Mesendoderm (in vitro differentiated cells): ENCODE data around the gene ARHGDIA.

Source experiments
- DNase-seq: peaks from one replicate; pipeline ENCODE4 v3.0.0; 2013
- H2AK5ac ChIP-seq: 2 replicates; pipeline ENCODE4 v1.6.1; 2013; ENCODE audit warnings: low read length, inconsistent platforms
- H2BK120ac ChIP-seq: 2 replicates; pipeline ENCODE4 v1.6.1; 2013; ENCODE audit warnings: low read depth, mild to moderate bottlenecking, low read length, moderate library complexity, mixed read lengths
- H2BK15ac ChIP-seq: replicated peaks from 2 replicates; pipeline ENCODE4 v1.6.1; 2013; ENCODE audit warnings: low read depth, mild to moderate bottlenecking, moderate library complexity
- H2BK5ac ChIP-seq: 2 replicates; pipeline ENCODE4 v1.6.1; 2013; ENCODE audit warnings: low read length, inconsistent platforms
- H3K18ac ChIP-seq: 2 replicates; pipeline ENCODE4 v1.6.1; 2013; ENCODE audit warnings: mild to moderate bottlenecking, low read length, mixed read lengths
- H3K23ac ChIP-seq: one replicate; pipeline ENCODE4 v1.6.1; 2013; ENCODE audit warnings: low read length
- H3K27ac ChIP-seq: 2 replicates; pipeline ENCODE4 v1.5.1; 2013; ENCODE audit warnings: low read depth, mild to moderate bottlenecking, inconsistent platforms, low read length, moderate library complexity
- H3K27me3 ChIP-seq: 2 replicates; pipeline ENCODE4 v1.6.1; 2013; ENCODE audit warnings: low read length, control low read depth, mild to moderate bottlenecking, inconsistent platforms; ENCODE audit not compliant: insufficient read depth, poor library complexity
- H3K36me3 ChIP-seq: 2 replicates; pipeline ENCODE4 v1.6.1; 2013; ENCODE audit warnings: low read length, inconsistent platforms; ENCODE audit not compliant: control insufficient read depth, insufficient read depth
- H3K4ac ChIP-seq: one replicate; pipeline ENCODE4 v1.6.1; 2013; ENCODE audit warnings: low read depth, mild to moderate bottlenecking, low read length, moderate library complexity
- H3K4me1 ChIP-seq: 2 replicates; pipeline ENCODE4 v1.6.1; 2013; ENCODE audit warnings: low read depth, low read length, inconsistent platforms; ENCODE audit not compliant: control insufficient read depth
- H3K4me2 ChIP-seq: 2 replicates; pipeline ENCODE4 v1.6.1; 2013; ENCODE audit warnings: low read length
- H3K4me3 ChIP-seq: 2 replicates; pipeline ENCODE4 v1.5.1; 2013; ENCODE audit warnings: mild to moderate bottlenecking, low read length
- H3K56ac ChIP-seq: one replicate; pipeline ENCODE4 v1.6.1; 2013; ENCODE audit warnings: low read length
- H3K79me1 ChIP-seq: 2 replicates; pipeline ENCODE4 v1.6.1; 2013; ENCODE audit warnings: low read length, inconsistent platforms
- H3K79me2 ChIP-seq: 2 replicates; pipeline ENCODE4 v1.6.1; 2013; ENCODE audit warnings: mild to moderate bottlenecking, low read length; ENCODE audit not compliant: control insufficient read depth, insufficient read depth
- H3K9ac ChIP-seq: 2 replicates; pipeline ENCODE4 v1.6.1; 2013; ENCODE audit warnings: low read length, inconsistent platforms
- H4K5ac ChIP-seq: one replicate; pipeline ENCODE4 v1.6.1; 2013; ENCODE audit warnings: low read length
- H4K8ac ChIP-seq: one replicate; pipeline ENCODE4 v1.6.1; 2013; ENCODE audit warnings: low read depth, mild to moderate bottlenecking, control low read depth, low read length, moderate library complexity
- WGBS: extraction: QIAGEN DNeasy Blood & Tissue Kit; methylation state at CpG from one replicate; pipeline ENCODE4 v1.1.7; 2013; ENCODE audit warnings: low lambda C conversion rate, missing lambda C conversion rate; ENCODE audit not compliant: insufficient coverage; ENCODE audit errors: extremely low coverage; 5-methylcytosine and 5-hydroxymethylcytosine counted together

The ARHGDIA gene

GRCh38 chr17:81885869-81886548 is 14.9 kb upstream of the ARHGDIA start:
- Histone ChIP-seq H3K4ac (no peak overlapping the region), H4K8ac (no peak overlapping the region), H3K36me3 (peaks cover 31% of the 10 kb centered on the region), H3K18ac (no peak overlapping the region), H3K4me2 (no peak overlapping the region), H3K9ac (no peak overlapping the region), H3K23ac (no peak overlapping the region), H2BK5ac (no peak overlapping the region), H3K4me1 (no peaks in the 10 kb centered on the region), H3K56ac (no peak overlapping the region), H4K5ac (no peak overlapping the region), H3K79me1 (peaks cover 34% of the 10 kb centered on the region), H3K4me3 (no peak overlapping the region), H3K27me3 (no peaks in the 10 kb centered on the region), H3K79me2 (peaks cover 39% of the 10 kb centered on the region), H3K27ac (no peak overlapping the region), H2BK15ac (no peak overlapping the region), H2BK120ac (no peak overlapping the region), H2AK5ac (no peak overlapping the region)
- no CpG with 5 or more reads among the region's 11 CpGs for WGBS
- no peak for DNase-seq

GRCh38 chr17:81885454-81885853 is 14.3 kb upstream of the ARHGDIA start:
- Histone ChIP-seq H3K56ac (no peak overlapping the region), H3K4me1 (no peaks in the 10 kb centered on the region), H3K9ac (no peak overlapping the region), H4K8ac (no peak overlapping the region), H2BK15ac (no peak overlapping the region), H2BK120ac (no peak overlapping the region), H3K4me2 (no peak overlapping the region), H3K4ac (no peak overlapping the region), H3K23ac (no peak overlapping the region), H3K4me3 (no peak overlapping the region), H3K27me3 (no peaks in the 10 kb centered on the region), H3K79me2 (peaks cover 34% of the 10 kb centered on the region), H2AK5ac (no peak overlapping the region), H2BK5ac (no peak overlapping the region), H3K36me3 (peaks cover 31% of the 10 kb centered on the region), H4K5ac (no peak overlapping the region), H3K27ac (no peak overlapping the region), H3K18ac (no peak overlapping the region), H3K79me1 (peaks cover 33% of the 10 kb centered on the region)
- no CpG with 5 or more reads among the region's 10 CpGs for WGBS
- DNase-seq: no peak

GRCh38 chr17:81884968-81885367 is 13.8 kb upstream of the ARHGDIA start:
- Histone ChIP-seq H3K79me1 (peaks cover 29% of the 10 kb centered on the region), H3K4me1 (no peaks in the 10 kb centered on the region), H3K4ac (no peak overlapping the region), H3K27me3 (no peaks in the 10 kb centered on the region), H2BK120ac (no peak overlapping the region), H3K56ac (no peak overlapping the region), H3K18ac (no peak overlapping the region), H3K9ac (no peak overlapping the region), H3K79me2 (peaks cover 29% of the 10 kb centered on the region), H4K5ac (no peak overlapping the region), H3K23ac (no peak overlapping the region), H2BK15ac (no peak overlapping the region), H3K4me3 (no peak overlapping the region), H3K4me2 (no peak overlapping the region), H2BK5ac (no peak overlapping the region), H3K27ac (no peak overlapping the region), H3K36me3 (peaks cover 31% of the 10 kb centered on the region), H2AK5ac (no peak overlapping the region), H4K8ac (no peak overlapping the region)
- no peak for DNase-seq
- no CpG with 5 or more reads among the region's 5 CpGs for WGBS

GRCh38 chr17:81884520-81884919 is 13.4 kb upstream of the ARHGDIA start:
- Histone ChIP-seq H3K79me1 (peaks cover 24% of the 10 kb centered on the region), H4K8ac (no peak overlapping the region), H3K9ac (no peak overlapping the region), H3K23ac (no peak overlapping the region), H3K4me2 (no peak overlapping the region), H3K79me2 (peaks cover 24% of the 10 kb centered on the region), H3K4me3 (no peak overlapping the region), H3K18ac (no peak overlapping the region), H2BK120ac (no peak overlapping the region), H3K27me3 (no peaks in the 10 kb centered on the region), H3K4ac (no peak overlapping the region), H3K56ac (no peak overlapping the region), H3K4me1 (no peaks in the 10 kb centered on the region), H2AK5ac (no peak overlapping the region), H3K36me3 (peaks cover 27% of the 10 kb centered on the region), H2BK5ac (no peak overlapping the region), H2BK15ac (no peak overlapping the region), H3K27ac (no peak overlapping the region), H4K5ac (no peak overlapping the region)
- no peak for DNase-seq
- no CpG with 5 or more reads among the region's 11 CpGs for WGBS

- no peaks in the 10 kb centered on the region for H3K79me1 ChIP-seq
- no CpG with 5 or more reads among the region's 5 CpGs for WGBS
- no peak overlapping the region for H2BK120ac ChIP-seq
- no peak overlapping the region for H3K4ac ChIP-seq
- H3K23ac ChIP-seq: no peak overlapping the region
- H4K8ac ChIP-seq: no peak overlapping the region
- no peak overlapping the region for H3K27ac ChIP-seq
- no peak overlapping the region for H2BK5ac ChIP-seq
- H4K5ac ChIP-seq: no peak overlapping the region
- H3K36me3 ChIP-seq: peaks cover 1% of the 10 kb centered on the region
- no peak overlapping the region for H3K56ac ChIP-seq
- no peak overlapping the region for H3K4me2 ChIP-seq
- H3K9ac ChIP-seq: no peak overlapping the region
- H3K27me3 ChIP-seq: no peaks in the 10 kb centered on the region
- no peak for DNase-seq
- H3K4me1 ChIP-seq: no peaks in the 10 kb centered on the region
- no peak overlapping the region for H2BK15ac ChIP-seq
- no peak overlapping the region for H3K18ac ChIP-seq
- H2AK5ac ChIP-seq: no peak overlapping the region
- no peaks in the 10 kb centered on the region for H3K79me2 ChIP-seq
- H3K4me3 ChIP-seq: no peak overlapping the region
These were observed 8.0 kb upstream of the ARHGDIA start for GRCh38 chr17:81879121-81879520.

- H3K79me1 ChIP-seq: no peaks in the 10 kb centered on the region
- DNase-seq: no peak
- no peak overlapping the region for H3K27ac ChIP-seq
- H2BK15ac ChIP-seq: no peak overlapping the region
- no peak overlapping the region for H3K18ac ChIP-seq
- H4K8ac ChIP-seq: no peak overlapping the region
- H3K4me3 ChIP-seq: no peak overlapping the region
- no peaks in the 10 kb centered on the region for H3K79me2 ChIP-seq
- H3K36me3 ChIP-seq: no peaks in the 10 kb centered on the region
- H3K4ac ChIP-seq: no peak overlapping the region
- no peak overlapping the region for H2BK5ac ChIP-seq
- no peaks in the 10 kb centered on the region for H3K27me3 ChIP-seq
- no peak overlapping the region for H3K9ac ChIP-seq
- no peaks in the 10 kb centered on the region for H3K4me1 ChIP-seq
- H3K4me2 ChIP-seq: no peak overlapping the region
- no peak overlapping the region for H4K5ac ChIP-seq
- H2AK5ac ChIP-seq: no peak overlapping the region
- no peak overlapping the region for H3K23ac ChIP-seq
- H2BK120ac ChIP-seq: no peak overlapping the region
- no CpG with 5 or more reads among the region's 3 CpGs for WGBS
- no peak overlapping the region for H3K56ac ChIP-seq
These were observed 7.2 kb upstream of the ARHGDIA start for GRCh38 chr17:81878294-81878693.
